Stomach smooth muscle (tissue), 2 donors: ENCODE measurements around the gene TRIM14.
"Not testable (repeated sequence)": the region's sequence is repeated elsewhere in the genome, so short reads cannot be mapped to it uniquely, and the experiment has no call there.

Experiments used
- H3K27ac ChIP-seq: one replicate; pipeline ENCODE4 v1.7.0; 2013; ENCODE audit warnings: mild to moderate bottlenecking, low read length, inconsistent platforms
- H3K27me3 ChIP-seq, 2 donors: one replicate each; pipeline ENCODE4 v1.7.0; 2013; ENCODE audit warnings: low read length in 2 of 2; ENCODE audit not compliant: insufficient read depth in 2 of 2, control insufficient read depth in 1 of 2
- H3K36me3 ChIP-seq, 2 donors: one replicate each; pipeline ENCODE4 v1.7.0; 2013; ENCODE audit warnings: low read length in 2 of 2; ENCODE audit not compliant: control insufficient read depth in 2 of 2, insufficient read depth in 2 of 2
- H3K4me1 ChIP-seq: one replicate; pipeline ENCODE4 v1.7.0; 2013; ENCODE audit warnings: low read length; ENCODE audit not compliant: control insufficient read depth, insufficient read depth
- H3K4me3 ChIP-seq, 2 donors: one replicate each; pipeline ENCODE4 v1.7.0; 2013; ENCODE audit warnings: low read length in 2 of 2
- H3K9ac ChIP-seq, 2 donors: one replicate each; pipeline ENCODE4 v1.7.0; 2013; ENCODE audit warnings: low read length in 2 of 2, mild to moderate bottlenecking in 1 of 2
- H3K9me3 ChIP-seq, 2 donors: one replicate each; pipeline ENCODE4 v1.7.0; 2013; ENCODE audit warnings: low read length in 2 of 2; ENCODE audit not compliant: control insufficient read depth in 2 of 2
- donor health status: healthy.
- donor health status: Pancreatic carcinoma.

The TRIM14 gene

DNA sequence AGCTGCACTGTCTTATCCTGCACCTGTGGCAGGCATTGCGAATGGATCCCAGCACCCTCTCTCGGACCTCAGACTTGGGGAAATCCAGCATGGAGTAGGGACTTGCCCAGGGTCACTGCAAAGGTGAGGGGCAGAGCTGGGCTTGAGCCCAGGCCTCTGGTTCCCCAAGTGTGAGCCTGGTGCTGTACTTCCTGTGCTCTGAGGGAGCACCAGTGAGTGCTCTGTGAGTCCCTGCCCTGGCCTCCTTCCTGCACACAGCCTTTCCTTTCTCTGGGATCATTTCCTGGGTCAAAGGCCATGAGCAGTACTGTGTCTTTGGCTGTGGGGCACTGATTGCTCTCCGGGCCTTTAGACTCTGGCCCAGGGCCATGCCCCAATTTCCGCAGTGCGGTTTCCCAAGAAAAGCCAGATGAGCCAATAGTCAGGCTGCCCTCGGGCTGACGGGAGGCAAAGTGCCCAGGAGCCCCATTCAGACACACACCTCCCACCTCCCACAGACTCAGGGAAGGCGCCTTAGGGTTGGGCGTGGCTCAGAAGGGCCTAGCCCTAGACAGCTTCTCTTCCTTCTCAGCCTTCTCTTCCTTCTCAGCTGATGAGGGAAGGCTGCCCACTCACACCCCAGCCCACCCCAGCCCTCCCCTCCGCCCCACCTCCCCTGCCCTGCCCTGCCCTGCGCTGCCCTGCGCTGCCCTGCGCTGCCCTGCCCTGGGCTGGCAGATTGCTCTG lies 23.3 kb upstream of the TRIM14 start:
- H3K9me3 ChIP-seq: no peaks in the 10 kb centered on the region
- no peaks in the 10 kb centered on the region for H3K4me1 ChIP-seq
- no peak overlapping the region for H3K27ac ChIP-seq
- H3K36me3 ChIP-seq: no peaks in the 10 kb centered on the region
- H3K9ac ChIP-seq: no peak overlapping the region
- H3K4me3 ChIP-seq: no peak overlapping the region
- H3K27me3 ChIP-seq: no peaks in the 10 kb centered on the region

DNA sequence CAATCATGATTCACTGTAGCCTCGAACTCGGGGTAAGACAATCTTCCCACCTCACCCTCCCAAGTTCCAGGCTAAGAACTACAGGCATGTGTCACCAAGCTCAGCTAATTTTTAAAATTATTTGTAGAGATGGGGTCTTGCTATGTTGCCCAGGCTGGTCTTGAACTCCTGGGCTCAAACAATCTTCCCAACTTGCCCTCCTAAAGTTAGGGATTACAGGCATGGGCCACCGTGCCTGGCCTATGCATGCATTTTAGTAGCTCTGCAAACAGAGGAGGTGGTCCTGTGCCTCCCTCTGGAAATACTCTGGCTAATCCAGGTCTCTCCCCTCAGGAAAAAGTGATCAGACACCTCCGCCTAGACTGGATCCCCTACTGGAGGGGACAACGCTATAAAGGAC lies 21.5 kb upstream of the TRIM14 start:
- Histone ChIP-seq H3K27ac (no peak overlapping the region), H3K9ac (no peak overlapping the region), H3K4me3 (no peak overlapping the region), H3K27me3 (no peaks in the 10 kb centered on the region), H3K36me3 (no peaks in the 10 kb centered on the region), H3K4me1 (no peaks in the 10 kb centered on the region), H3K9me3 (no peaks in the 10 kb centered on the region)

DNA sequence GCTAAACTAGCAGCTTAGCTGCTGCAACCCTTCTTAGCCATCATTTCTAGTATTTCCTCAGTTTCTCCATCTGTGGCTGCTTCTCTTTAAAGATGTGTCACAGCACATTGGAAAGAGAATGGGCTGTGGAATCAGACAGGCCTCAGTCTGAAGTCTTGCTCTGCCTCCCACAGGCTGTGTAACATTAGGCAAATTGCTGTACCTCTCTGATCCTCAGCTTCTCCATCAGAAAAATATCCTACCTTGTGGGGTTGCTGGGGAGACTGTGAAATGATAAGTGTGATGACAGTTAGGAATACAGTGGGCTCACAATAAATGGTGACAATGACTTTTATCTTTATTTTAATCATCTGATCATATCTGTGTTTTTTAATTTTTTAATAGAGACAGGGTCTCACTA lies 17.5 kb upstream of the TRIM14 start:
- H3K36me3 ChIP-seq: no peaks in the 10 kb centered on the region
- no peaks in the 10 kb centered on the region for H3K9me3 ChIP-seq
- no peaks in the 10 kb centered on the region for H3K27me3 ChIP-seq
- no peak overlapping the region for H3K9ac ChIP-seq
- no peak overlapping the region for H3K4me3 ChIP-seq
- H3K4me1 ChIP-seq: no peaks in the 10 kb centered on the region
- no peak overlapping the region for H3K27ac ChIP-seq

DNA sequence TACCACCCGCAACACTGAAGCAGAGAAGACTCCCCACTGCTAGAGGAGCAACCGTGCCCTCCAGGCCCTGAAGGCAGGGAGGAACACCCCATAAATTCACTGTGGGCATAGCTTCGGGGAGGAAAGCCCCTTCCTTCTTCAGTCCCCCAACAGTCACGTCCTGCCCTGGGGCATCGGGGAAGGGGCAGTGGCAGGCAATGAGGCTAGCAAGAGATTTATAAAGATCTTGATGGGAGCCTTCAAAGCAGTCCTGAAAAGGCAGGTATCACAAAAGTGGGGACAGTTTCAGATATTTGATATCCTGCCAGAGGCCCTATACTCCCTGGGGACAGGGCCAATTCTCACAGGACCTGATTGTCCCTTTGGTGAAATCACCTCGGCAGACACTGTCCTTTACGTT lies 16.9 kb upstream of the TRIM14 start:
- no peaks in the 10 kb centered on the region for H3K9me3 ChIP-seq
- no peak overlapping the region for H3K4me3 ChIP-seq
- no peaks in the 10 kb centered on the region for H3K36me3 ChIP-seq
- no peak overlapping the region for H3K9ac ChIP-seq
- H3K27ac ChIP-seq: no peak overlapping the region
- no peaks in the 10 kb centered on the region for H3K27me3 ChIP-seq
- H3K4me1 ChIP-seq: no peaks in the 10 kb centered on the region

DNA sequence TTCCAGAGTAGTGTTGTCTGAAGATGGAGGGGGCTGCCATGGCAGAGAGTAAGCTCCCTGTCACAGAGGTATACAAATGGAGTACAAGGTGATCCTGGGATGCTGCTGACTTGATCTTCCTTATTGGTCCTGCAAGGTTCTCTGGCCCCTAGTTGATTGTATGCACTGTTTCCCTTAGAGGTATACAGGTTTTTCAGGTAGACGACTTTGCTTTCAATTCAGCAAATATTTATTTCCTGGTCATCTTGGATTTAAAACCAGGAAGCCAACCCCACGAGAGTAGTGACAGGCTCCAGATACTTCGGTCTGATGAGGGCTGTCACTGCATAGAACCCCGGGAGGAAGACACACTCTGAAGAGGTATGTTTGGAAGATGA lies 16.5 kb upstream of the TRIM14 start:
- Histone ChIP-seq H3K27me3 (no peaks in the 10 kb centered on the region), H3K9ac (no peak overlapping the region), H3K27ac (no peak overlapping the region), H3K4me3 (no peak overlapping the region), H3K9me3 (no peaks in the 10 kb centered on the region), H3K36me3 (no peaks in the 10 kb centered on the region), H3K4me1 (no peaks in the 10 kb centered on the region)

DNA sequence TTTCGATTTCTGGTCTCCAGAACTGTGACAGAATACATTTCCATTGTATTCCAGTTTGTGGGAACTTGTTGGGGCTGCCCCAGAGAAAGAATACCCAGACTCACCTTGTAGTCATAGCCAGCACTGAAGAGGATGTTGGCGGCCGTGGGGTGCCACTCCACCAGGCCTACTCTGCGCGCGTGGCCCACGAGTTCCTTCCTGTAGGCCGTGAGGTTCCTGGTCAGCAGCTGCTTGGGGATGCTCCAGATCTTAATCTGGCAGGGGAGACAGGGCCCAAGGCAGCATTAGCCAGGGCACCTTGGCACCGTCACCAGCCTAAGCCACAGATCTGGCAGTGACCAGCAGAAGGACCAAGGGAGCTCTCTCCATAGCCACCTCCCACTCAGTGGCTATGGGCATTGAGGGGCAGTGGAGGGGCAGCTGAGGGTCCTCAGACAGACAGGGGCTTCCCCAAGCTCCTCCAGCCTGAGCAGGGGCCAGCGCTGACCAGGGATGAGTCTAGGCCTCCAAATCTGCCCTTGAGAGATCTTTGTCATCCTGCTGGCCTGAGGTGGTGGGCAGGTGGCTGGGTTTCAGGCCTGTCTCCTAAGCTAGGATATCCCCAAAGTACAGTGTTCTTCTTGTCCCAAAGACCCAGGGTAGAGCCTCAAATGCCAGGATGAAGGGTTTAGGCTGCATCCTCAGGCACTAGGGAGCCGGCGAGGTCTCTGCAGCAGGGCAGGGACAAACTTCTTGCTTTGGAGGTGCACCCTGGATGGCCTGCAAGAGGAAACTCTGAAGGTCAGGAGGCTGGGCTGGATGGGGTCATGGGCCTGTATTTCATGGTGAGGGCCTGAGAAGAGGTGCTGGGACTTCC lies 15.9 kb upstream of the TRIM14 start:
- Histone ChIP-seq H3K4me3 (no peak overlapping the region), H3K27me3 (no peaks in the 10 kb centered on the region), H3K36me3 (no peaks in the 10 kb centered on the region), H3K4me1 (no peaks in the 10 kb centered on the region), H3K9ac (no peak overlapping the region), H3K9me3 (no peaks in the 10 kb centered on the region), H3K27ac (no peak overlapping the region)

DNA sequence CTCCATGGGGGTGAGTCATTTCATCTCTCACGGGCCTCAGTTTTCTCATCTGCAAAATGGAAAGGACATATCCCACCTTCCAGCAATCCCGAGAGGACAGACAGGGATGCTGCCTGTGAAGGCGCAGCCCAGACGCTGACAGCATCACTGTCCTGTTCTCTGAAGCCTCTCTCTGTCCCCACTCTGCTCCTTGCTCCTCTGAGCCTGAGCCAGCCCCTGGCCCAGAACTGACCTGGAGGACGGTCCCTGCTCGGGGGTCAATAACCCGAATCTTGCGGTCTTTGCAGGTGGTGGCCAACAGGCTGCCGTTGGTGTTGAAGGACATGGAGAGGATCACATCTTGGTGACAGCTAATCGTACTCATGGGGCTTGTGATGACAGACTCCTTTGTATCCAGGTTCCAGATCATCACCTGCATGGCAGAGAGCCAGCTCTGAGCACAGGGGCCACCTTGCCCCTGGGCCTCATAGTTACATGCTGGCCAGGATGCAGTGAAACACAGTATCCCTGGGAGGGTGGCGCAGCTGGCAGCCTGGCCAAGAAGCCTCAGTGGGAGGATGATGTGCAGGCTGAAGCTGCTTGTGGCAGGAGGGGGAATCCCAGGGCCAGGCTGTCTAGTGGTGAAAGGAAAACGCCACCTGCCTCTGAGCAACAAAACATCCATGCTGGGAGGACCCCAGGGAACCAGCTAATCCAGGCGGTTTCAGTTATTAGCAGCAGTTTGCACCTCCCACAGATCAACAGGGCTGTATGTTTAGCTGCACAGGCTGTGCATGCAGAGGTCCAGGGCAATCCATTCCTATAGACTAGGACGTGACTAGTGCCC lies 14.0 kb upstream of the TRIM14 start:
- Histone ChIP-seq H3K9ac (no peak overlapping the region), H3K4me1 (no peaks in the 10 kb centered on the region), H3K27ac (no peak overlapping the region), H3K27me3 (no peaks in the 10 kb centered on the region), H3K9me3 (no peaks in the 10 kb centered on the region), H3K4me3 (no peak overlapping the region), H3K36me3 (no peaks in the 10 kb centered on the region)

DNA sequence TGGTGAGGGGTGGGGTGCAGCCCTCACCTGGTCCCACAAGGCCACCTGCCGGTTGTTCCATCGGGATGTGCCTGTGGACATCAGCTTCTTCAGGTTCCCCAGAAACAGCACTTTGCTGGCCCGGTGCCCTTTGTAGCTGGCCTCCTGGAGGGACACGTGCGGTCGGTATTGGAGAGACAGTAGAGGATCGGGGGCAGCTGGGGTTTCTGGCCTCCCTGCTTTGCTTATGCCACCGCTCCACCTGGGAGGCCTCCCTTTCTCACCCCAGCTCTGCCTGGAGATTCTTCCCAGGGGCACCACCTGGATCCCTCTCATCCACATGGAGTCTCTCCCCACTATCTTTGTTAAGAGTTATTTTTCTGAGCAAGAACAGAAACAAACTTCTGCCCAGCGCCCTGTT lies 13.1 kb upstream of the TRIM14 start:
- no peaks in the 10 kb centered on the region for H3K27me3 ChIP-seq
- H3K4me3 ChIP-seq: no peak overlapping the region
- no peak overlapping the region for H3K27ac ChIP-seq
- H3K9ac ChIP-seq: no peak overlapping the region
- no peaks in the 10 kb centered on the region for H3K36me3 ChIP-seq
- no peaks in the 10 kb centered on the region for H3K4me1 ChIP-seq
- no peaks in the 10 kb centered on the region for H3K9me3 ChIP-seq

DNA sequence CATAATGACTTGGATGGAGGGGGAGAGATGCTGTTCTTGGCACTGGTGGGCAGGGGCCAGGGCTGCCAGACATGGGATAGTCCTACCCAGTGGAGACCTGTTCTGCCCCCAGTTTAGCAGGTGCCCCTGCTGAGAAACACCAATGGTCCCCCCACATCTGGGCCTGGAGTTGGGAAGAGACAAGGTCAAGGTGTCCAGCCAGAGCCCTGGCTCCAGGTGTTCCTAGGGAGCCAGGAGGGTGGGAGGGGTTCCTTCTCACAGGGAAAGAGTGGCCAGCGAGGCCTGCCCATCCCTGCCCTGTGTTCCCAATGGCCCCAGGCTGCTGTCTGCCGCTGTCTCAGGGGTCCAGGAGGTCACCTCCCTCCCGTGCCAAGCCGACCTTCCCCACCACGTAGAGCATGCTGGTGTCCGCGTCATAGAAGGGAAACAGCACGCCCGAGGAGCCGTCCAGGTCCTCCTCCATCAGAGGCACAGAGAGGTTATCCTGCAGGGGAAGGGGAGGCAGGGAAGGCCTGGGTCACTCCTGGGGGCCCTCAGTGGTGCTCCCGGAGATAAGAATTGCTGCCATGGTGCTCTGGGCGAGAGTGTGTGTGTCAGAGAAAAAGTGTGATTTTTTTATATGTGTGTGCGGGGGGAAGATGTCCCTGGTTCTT lies 11.7 kb upstream of the TRIM14 start:
- H3K36me3 ChIP-seq: no peaks in the 10 kb centered on the region
- no peak overlapping the region for H3K9ac ChIP-seq
- no peaks in the 10 kb centered on the region for H3K9me3 ChIP-seq
- H3K27me3 ChIP-seq: no peaks in the 10 kb centered on the region
- no peak overlapping the region for H3K4me3 ChIP-seq
- no peak overlapping the region for H3K27ac ChIP-seq
- no peaks in the 10 kb centered on the region for H3K4me1 ChIP-seq

DNA sequence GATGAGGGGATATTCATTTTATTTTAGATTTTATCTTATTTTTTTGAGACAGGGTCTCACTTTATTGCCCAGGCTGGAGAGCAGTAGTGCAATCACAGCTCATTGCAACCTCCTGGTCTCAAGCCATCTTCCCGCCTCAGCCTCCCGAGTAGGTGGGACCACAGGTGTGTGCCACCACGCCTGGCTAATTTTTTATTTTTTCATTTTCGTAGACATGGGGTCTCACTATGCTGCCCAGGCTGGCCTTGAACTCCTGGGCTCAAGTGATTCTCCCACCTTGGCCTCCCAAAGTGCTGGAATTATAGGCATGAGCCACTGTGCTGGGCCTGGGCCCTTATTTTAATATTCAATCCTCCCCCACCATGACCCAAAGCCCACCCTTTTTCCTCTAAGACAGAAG lies 11.0 kb upstream of the TRIM14 start:
- H3K4me1 ChIP-seq, H3K9me3 ChIP-seq, H3K36me3 ChIP-seq, H3K27me3 ChIP-seq, H3K4me3 ChIP-seq, H3K27ac ChIP-seq, H3K9ac ChIP-seq: not testable (repeated sequence)
